ENCODE data around the gene OR52B6.

OR52B6 gene

DNA sequence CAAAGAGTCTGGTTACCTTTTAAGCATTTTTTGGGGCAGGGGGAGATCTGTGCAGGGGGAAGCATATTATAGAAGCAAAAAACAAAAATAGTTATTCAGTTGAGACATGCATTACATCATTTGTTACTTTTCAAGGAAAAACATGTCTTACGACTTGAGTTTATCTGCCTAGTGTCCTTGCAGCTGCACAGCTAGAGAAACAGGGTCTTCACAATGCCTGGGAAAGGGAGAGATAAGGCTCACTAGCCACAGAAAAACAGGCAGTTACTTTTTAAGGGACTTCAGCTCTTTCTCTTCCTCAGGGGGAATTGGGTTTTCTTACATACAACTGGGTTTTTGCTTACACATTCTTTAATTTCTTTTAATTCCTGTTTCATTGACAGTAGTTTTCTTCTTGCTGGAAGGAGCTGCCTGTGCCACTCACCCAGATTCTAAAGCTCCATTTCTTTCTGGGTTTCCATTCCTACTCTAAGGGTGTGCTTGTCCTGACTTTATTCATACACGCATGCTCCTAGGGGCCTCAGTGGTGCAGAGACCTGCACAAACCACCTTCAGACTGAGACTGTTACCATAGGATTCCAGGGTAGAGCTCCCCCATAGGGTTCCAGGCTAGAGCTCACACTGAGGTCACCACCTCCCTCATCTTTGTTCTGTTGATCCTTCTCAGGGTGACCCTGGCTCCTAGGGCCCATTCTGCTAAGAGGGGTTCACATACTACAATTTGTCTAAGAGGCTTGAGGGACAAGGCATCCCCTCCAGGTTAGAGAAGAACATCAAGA, 49.4 kb upstream of the OR52B6 start:
- Histone ChIP-seq H3K9me3 (ENCODE audit: control insufficient read depth, insufficient read depth, low read depth, low read length) (no peaks in the 10 kb centered on the region), H3K4me1 (ENCODE audit: control insufficient read depth, insufficient read depth, low read length) (no peaks in the 10 kb centered on the region), H3K27ac (ENCODE audit: extremely low read depth, low read depth, low read length) (no peak overlapping the region), H3K36me3 (ENCODE audit: control insufficient read depth in 2 of 2, insufficient read depth in 1 of 2, low read length in 2 of 2) (no peaks in the 10 kb centered on the region), H3K4me3 (ENCODE audit: low read depth, low read length) (no peak overlapping the region)
- TF ChIP-seq ZBTB17 (tag by site-specific recombination; IDR thresholded peaks at IDR 0.05) (no peak), ZNF830 (tag by site-specific recombination; IDR thresholded peaks at IDR 0.05; ENCODE audit: low read depth) (no peak), ZBTB7A (tag by site-specific recombination; IDR thresholded peaks at IDR 0.05; ENCODE audit: low read depth) (no peak), ZNF658 (tag by site-specific recombination; IDR thresholded peaks at IDR 0.05) (no peak), ZSCAN30 (tag by site-specific recombination; IDR thresholded peaks at IDR 0.05) (no peak), SP3 (tag by site-specific recombination; IDR thresholded peaks at IDR 0.05) (no peak), ZNF791 (tag by site-specific recombination; IDR thresholded peaks at IDR 0.05) (no peak)
- TF ChIP-seq, protein P1, sequence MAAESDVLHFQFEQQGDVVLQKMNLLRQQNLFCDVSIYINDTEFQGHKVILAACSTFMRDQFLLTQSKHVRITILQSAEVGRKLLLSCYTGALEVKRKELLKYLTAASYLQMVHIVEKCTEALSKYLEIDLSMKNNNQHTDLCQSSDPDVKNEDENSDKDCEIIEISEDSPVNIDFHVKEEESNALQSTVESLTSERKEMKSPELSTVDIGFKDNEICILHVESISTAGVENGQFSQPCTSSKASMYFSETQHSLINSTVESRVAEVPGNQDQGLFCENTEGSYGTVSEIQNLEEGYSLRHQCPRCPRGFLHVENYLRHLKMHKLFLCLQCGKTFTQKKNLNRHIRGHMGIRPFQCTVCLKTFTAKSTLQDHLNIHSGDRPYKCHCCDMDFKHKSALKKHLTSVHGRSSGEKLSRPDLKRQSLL (tag by site-specific recombination; IDR thresholded peaks at IDR 0.05) = no peak
- TF ChIP-seq, protein P2, sequence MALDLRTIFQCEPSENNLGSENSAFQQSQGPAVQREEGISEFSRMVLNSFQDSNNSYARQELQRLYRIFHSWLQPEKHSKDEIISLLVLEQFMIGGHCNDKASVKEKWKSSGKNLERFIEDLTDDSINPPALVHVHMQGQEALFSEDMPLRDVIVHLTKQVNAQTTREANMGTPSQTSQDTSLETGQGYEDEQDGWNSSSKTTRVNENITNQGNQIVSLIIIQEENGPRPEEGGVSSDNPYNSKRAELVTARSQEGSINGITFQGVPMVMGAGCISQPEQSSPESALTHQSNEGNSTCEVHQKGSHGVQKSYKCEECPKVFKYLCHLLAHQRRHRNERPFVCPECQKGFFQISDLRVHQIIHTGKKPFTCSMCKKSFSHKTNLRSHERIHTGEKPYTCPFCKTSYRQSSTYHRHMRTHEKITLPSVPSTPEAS (tag by site-specific recombination; IDR thresholded peaks at IDR 0.05) = no peak
- TF ChIP-seq, protein P3, sequence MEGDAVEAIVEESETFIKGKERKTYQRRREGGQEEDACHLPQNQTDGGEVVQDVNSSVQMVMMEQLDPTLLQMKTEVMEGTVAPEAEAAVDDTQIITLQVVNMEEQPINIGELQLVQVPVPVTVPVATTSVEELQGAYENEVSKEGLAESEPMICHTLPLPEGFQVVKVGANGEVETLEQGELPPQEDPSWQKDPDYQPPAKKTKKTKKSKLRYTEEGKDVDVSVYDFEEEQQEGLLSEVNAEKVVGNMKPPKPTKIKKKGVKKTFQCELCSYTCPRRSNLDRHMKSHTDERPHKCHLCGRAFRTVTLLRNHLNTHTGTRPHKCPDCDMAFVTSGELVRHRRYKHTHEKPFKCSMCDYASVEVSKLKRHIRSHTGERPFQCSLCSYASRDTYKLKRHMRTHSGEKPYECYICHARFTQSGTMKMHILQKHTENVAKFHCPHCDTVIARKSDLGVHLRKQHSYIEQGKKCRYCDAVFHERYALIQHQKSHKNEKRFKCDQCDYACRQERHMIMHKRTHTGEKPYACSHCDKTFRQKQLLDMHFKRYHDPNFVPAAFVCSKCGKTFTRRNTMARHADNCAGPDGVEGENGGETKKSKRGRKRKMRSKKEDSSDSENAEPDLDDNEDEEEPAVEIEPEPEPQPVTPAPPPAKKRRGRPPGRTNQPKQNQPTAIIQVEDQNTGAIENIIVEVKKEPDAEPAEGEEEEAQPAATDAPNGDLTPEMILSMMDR (tag by site-specific recombination; IDR thresholded peaks at IDR 0.05) = no peak
- POLR2A ChIA-PET = no interaction called here
- CTCF ChIA-PET = no interaction called here

DNA sequence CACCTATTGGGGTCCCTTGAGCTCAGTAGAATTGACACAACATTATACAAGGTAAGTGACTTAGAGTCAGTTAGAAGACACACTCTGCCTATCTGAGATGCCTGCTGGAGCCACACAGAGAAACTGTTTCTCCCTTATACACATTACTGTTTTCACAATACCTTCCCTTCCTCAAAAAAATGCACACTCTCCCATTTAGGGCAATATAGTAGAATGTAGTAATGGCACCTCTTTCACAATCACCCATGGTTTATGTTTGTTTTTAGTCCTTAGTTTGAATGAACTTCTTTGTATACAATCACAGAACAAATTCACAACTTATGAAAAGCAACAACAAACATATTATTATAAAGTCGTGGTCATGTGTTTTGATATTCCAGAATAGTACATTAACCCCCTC, 46.6 kb upstream of the OR52B6 start:
- Histone ChIP-seq H3K4me1 (ENCODE audit: control insufficient read depth, insufficient read depth, low read length) (no peaks in the 10 kb centered on the region), H3K27ac (ENCODE audit: extremely low read depth, low read depth, low read length) (no peak overlapping the region), H3K9me3 (ENCODE audit: control insufficient read depth, insufficient read depth, low read depth, low read length) (no peaks in the 10 kb centered on the region), H3K36me3 (ENCODE audit: control insufficient read depth in 2 of 2, insufficient read depth in 1 of 2, low read length in 2 of 2) (no peaks in the 10 kb centered on the region), H3K4me3 (ENCODE audit: low read depth, low read length) (no peak overlapping the region)
- CTCF ChIA-PET = interaction anchor here (0.7 kb wide), 1 partner anchor 29 kb away, joined by 3 read pairs; no protein-coding TSS in a partner anchor
- POLR2A ChIA-PET = no interaction called here
- TF ChIP-seq KLF8 (tag by site-specific recombination; IDR thresholded peaks at IDR 0.05) = no peak
- TF ChIP-seq ZNF654 (tag by site-specific recombination; IDR thresholded peaks at IDR 0.05; ENCODE audit: low read depth) = no peak
- no peak for TF ChIP-seq ZNF792 (tag by site-specific recombination; IDR thresholded peaks at IDR 0.05)
- TF ChIP-seq ZNF133 (tag by site-specific recombination; IDR thresholded peaks at IDR 0.05) = no peak
- TF ChIP-seq, protein P4, sequence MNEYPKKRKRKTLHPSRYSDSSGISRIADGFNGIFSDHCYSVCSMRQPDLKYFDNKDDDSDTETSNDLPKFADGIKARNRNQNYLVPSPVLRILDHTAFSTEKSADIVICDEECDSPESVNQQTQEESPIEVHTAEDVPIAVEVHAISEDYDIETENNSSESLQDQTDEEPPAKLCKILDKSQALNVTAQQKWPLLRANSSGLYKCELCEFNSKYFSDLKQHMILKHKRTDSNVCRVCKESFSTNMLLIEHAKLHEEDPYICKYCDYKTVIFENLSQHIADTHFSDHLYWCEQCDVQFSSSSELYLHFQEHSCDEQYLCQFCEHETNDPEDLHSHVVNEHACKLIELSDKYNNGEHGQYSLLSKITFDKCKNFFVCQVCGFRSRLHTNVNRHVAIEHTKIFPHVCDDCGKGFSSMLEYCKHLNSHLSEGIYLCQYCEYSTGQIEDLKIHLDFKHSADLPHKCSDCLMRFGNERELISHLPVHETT (tag by site-specific recombination; IDR thresholded peaks at IDR 0.05) = no peak
- no peak for TF ChIP-seq ZNF658 (tag by site-specific recombination; IDR thresholded peaks at IDR 0.05)
- TF ChIP-seq, protein P5, sequence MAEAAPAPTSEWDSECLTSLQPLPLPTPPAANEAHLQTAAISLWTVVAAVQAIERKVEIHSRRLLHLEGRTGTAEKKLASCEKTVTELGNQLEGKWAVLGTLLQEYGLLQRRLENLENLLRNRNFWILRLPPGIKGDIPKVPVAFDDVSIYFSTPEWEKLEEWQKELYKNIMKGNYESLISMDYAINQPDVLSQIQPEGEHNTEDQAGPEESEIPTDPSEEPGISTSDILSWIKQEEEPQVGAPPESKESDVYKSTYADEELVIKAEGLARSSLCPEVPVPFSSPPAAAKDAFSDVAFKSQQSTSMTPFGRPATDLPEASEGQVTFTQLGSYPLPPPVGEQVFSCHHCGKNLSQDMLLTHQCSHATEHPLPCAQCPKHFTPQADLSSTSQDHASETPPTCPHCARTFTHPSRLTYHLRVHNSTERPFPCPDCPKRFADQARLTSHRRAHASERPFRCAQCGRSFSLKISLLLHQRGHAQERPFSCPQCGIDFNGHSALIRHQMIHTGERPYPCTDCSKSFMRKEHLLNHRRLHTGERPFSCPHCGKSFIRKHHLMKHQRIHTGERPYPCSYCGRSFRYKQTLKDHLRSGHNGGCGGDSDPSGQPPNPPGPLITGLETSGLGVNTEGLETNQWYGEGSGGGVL (tag by site-specific recombination; IDR thresholded peaks at IDR 0.05) = no peak
- no peak for TF ChIP-seq ZNF768 (tag by site-specific recombination; IDR thresholded peaks at IDR 0.05)
- no peak for TF ChIP-seq ZFP37 (tag by site-specific recombination; IDR thresholded peaks at IDR 0.05)
- TF ChIP-seq, protein P6, sequence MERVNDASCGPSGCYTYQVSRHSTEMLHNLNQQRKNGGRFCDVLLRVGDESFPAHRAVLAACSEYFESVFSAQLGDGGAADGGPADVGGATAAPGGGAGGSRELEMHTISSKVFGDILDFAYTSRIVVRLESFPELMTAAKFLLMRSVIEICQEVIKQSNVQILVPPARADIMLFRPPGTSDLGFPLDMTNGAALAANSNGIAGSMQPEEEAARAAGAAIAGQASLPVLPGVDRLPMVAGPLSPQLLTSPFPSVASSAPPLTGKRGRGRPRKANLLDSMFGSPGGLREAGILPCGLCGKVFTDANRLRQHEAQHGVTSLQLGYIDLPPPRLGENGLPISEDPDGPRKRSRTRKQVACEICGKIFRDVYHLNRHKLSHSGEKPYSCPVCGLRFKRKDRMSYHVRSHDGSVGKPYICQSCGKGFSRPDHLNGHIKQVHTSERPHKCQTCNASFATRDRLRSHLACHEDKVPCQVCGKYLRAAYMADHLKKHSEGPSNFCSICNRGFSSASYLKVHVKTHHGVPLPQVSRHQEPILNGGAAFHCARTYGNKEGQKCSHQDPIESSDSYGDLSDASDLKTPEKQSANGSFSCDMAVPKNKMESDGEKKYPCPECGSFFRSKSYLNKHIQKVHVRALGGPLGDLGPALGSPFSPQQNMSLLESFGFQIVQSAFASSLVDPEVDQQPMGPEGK (tag by site-specific recombination; IDR thresholded peaks at IDR 0.05) = no peak
- no peak for TF ChIP-seq GFI1B (tag by site-specific recombination; IDR thresholded peaks at IDR 0.05)
- no peak for TF ChIP-seq ZFP3 (tag by site-specific recombination; IDR thresholded peaks at IDR 0.05; ENCODE audit: low read depth)
- no peak for TF ChIP-seq KLF16 (tag by site-specific recombination; IDR thresholded peaks at IDR 0.05)
- TF ChIP-seq, protein P7, sequence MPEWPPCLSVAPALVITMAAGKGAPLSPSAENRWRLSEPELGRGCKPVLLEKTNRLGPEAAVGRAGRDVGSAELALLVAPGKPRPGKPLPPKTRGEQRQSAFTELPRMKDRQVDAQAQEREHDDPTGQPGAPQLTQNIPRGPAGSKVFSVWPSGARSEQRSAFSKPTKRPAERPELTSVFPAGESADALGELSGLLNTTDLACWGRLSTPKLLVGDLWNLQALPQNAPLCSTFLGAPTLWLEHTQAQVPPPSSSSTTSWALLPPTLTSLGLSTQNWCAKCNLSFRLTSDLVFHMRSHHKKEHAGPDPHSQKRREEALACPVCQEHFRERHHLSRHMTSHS (tag by site-specific recombination; IDR thresholded peaks at IDR 0.05) = no peak
